HepG2 (cell line): ENCODE data around the gene SQSTM1.

Experiments used
- JUND ChIP-seq: sonication (generic); formaldehyde crosslinking; IDR thresholded peaks from 2 replicates; pipeline ENCODE4 v1.8.0; 2022; ENCODE audit warnings: mild to moderate bottlenecking, missing genetic modification reagents
- NFKBIZ ChIP-seq: IDR thresholded peaks from 2 replicates; pipeline ENCODE4 v1.6.1; 2018; ENCODE audit warnings: missing genetic modification reagents, missing compliant biosample characterization
- PCBP2 ChIP-seq: fragments of 200-400 bp; formaldehyde crosslinking; optimal IDR thresholded peaks from 2 replicates; pipeline ENCODE3; 2018; ENCODE audit warnings: low read length, low read depth; ENCODE audit not compliant: poor library complexity, severe bottlenecking
- TP53 ChIP-seq: sonication (generic); formaldehyde crosslinking; conservative IDR thresholded peaks from 2 replicates; pipeline ENCODE4 v1.4.0; 2020; ENCODE audit warnings: missing genetic modification reagents
- YY1 ChIP-seq: IDR thresholded peaks from 2 replicates; pipeline ENCODE4 v1.6.1; 2011; ENCODE audit warnings: low read length, low read depth, moderate library complexity, mild to moderate bottlenecking; ENCODE audit not compliant: insufficient read depth, insufficient replicate concordance
- ZNF101 ChIP-seq: sonication (generic); formaldehyde crosslinking; IDR thresholded peaks from 2 replicates; pipeline ENCODE4 v1.4.0; 2020; ENCODE audit warnings: mild to moderate bottlenecking, low read depth, missing genetic modification reagents, borderline replicate concordance
- ZNF253 ChIP-seq: sonication (generic); formaldehyde crosslinking; IDR thresholded peaks from 2 replicates; pipeline ENCODE4 v1.8.0; 2022; ENCODE audit warnings: mild to moderate bottlenecking, missing genetic modification reagents, borderline replicate concordance
- TF ChIP-seq, protein P1 (sequence below): sonication (generic); formaldehyde crosslinking; IDR thresholded peaks from 2 replicates; pipeline ENCODE4 v1.4.0; 2020; ENCODE audit warnings: mild to moderate bottlenecking, missing genetic modification reagents
- TF ChIP-seq, protein P2 (sequence below): IDR thresholded peaks from 2 replicates; pipeline ENCODE4 v1.6.1; 2016
- TF ChIP-seq, protein P3 (sequence below): sonication (generic); formaldehyde crosslinking; IDR thresholded peaks from 2 replicates; pipeline ENCODE4 v1.5.0; 2020; ENCODE audit warnings: mild to moderate bottlenecking, missing genetic modification reagents, moderate library complexity

DNA sequence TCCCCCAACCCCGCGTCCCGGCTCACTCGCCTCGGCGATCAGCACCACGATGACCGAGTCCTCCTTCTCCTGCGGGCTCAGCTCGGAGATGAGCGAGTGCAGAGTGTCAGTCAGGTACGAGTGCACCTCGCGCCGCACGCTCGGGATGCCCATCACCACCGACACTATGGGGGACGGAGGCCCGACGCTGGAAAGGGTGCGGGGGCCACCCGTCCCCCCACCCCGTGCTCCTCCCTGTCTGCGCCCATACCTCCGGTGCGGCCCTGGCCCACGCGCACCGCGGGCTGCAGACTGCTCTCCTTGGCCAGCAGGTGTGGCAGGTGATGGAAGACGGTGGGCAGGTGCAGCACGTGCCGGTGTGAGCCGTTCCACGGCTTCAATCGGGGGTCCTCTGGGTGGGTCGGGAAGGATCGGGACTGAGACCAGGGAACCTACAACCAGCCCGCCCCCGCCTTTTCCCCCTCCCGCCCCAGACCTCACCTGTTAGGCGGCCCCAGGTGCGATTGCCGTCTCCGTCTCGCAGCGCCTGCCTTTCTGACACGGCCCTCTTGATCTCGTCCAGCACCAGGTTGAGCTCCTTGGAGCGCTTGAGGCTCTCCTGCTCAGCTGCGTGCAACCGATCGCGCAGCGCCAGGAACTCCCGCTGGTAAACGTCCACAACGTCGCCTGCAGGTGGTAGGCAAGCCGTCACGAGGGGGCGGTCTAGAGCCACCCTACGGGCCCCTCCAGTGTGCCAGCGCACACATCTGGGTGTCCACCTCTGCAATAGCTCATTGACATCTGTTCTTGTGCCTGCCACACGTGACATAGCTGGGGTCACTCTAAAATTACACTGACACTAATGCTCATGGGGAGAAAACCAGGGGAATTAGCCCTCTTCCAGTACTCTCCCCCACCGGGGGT, 19.1 kb upstream of the SQSTM1 start:
- TF ChIP-seq ZNF101 (CRISPR knock-in tag), result no peak
- TF ChIP-seq NFKBIZ (CRISPR knock-in tag), result no peak
- TF ChIP-seq TP53 (CRISPR knock-in tag), result no peak
- TF ChIP-seq, protein P1, sequence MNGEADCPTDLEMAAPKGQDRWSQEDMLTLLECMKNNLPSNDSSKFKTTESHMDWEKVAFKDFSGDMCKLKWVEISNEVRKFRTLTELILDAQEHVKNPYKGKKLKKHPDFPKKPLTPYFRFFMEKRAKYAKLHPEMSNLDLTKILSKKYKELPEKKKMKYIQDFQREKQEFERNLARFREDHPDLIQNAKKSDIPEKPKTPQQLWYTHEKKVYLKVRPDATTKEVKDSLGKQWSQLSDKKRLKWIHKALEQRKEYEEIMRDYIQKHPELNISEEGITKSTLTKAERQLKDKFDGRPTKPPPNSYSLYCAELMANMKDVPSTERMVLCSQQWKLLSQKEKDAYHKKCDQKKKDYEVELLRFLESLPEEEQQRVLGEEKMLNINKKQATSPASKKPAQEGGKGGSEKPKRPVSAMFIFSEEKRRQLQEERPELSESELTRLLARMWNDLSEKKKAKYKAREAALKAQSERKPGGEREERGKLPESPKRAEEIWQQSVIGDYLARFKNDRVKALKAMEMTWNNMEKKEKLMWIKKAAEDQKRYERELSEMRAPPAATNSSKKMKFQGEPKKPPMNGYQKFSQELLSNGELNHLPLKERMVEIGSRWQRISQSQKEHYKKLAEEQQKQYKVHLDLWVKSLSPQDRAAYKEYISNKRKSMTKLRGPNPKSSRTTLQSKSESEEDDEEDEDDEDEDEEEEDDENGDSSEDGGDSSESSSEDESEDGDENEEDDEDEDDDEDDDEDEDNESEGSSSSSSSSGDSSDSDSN (CRISPR knock-in tag), result no peak
- TF ChIP-seq JUND (CRISPR knock-in tag), result no peak
- TF ChIP-seq, protein P2, sequence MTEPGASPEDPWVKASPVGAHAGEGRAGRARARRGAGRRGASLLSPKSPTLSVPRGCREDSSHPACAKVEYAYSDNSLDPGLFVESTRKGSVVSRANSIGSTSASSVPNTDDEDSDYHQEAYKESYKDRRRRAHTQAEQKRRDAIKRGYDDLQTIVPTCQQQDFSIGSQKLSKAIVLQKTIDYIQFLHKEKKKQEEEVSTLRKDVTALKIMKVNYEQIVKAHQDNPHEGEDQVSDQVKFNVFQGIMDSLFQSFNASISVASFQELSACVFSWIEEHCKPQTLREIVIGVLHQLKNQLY, result no peak
- no peak for TF ChIP-seq YY1
- no peak for TF ChIP-seq ZNF253
- no peak for TF ChIP-seq PCBP2
- TF ChIP-seq, protein P3, sequence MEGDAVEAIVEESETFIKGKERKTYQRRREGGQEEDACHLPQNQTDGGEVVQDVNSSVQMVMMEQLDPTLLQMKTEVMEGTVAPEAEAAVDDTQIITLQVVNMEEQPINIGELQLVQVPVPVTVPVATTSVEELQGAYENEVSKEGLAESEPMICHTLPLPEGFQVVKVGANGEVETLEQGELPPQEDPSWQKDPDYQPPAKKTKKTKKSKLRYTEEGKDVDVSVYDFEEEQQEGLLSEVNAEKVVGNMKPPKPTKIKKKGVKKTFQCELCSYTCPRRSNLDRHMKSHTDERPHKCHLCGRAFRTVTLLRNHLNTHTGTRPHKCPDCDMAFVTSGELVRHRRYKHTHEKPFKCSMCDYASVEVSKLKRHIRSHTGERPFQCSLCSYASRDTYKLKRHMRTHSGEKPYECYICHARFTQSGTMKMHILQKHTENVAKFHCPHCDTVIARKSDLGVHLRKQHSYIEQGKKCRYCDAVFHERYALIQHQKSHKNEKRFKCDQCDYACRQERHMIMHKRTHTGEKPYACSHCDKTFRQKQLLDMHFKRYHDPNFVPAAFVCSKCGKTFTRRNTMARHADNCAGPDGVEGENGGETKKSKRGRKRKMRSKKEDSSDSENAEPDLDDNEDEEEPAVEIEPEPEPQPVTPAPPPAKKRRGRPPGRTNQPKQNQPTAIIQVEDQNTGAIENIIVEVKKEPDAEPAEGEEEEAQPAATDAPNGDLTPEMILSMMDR (CRISPR knock-in tag), result peak; percentile 75
